Tibial nerve (tissue), 3 donors: ENCODE data around the gene SH3TC2.

Experiments
- POLR2A ChIP-seq, 2 donors: fragments of 450-650 bp; IDR thresholded peaks; one replicate each; pipeline ENCODE4 v1.6.1; 2017; ENCODE audit warnings: antibody characterized with exemption in 2 of 2, mild to moderate bottlenecking in 2 of 2, moderate library complexity in 2 of 2
- TF ChIP-seq, protein P1 (sequence below), 5 experiments: fragments of 200-600 bp in 3 of 5; fragments of 450-650 bp in 2 of 5; sonication (generic) in 3 of 5; IDR thresholded peaks; one replicate each; pipeline ENCODE4 v1.5.1; 2016 to 2019; ENCODE audit warnings: antibody characterized with exemption in 5 of 5, mild to moderate bottlenecking in 3 of 5, moderate library complexity in 2 of 5

- TF ChIP-seq POLR2A (IDR thresholded peaks at IDR 0.05) = no peak
- TF ChIP-seq, protein P1, sequence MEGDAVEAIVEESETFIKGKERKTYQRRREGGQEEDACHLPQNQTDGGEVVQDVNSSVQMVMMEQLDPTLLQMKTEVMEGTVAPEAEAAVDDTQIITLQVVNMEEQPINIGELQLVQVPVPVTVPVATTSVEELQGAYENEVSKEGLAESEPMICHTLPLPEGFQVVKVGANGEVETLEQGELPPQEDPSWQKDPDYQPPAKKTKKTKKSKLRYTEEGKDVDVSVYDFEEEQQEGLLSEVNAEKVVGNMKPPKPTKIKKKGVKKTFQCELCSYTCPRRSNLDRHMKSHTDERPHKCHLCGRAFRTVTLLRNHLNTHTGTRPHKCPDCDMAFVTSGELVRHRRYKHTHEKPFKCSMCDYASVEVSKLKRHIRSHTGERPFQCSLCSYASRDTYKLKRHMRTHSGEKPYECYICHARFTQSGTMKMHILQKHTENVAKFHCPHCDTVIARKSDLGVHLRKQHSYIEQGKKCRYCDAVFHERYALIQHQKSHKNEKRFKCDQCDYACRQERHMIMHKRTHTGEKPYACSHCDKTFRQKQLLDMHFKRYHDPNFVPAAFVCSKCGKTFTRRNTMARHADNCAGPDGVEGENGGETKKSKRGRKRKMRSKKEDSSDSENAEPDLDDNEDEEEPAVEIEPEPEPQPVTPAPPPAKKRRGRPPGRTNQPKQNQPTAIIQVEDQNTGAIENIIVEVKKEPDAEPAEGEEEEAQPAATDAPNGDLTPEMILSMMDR (IDR thresholded peaks at IDR 0.05) = no peak
These were observed 47.7 kb downstream of the SH3TC2 start for GRCh38 chr5:149015126-149015525.
